ENCODE data around the gene KLHL29.

KLHL29 gene

GRCh38 chr2:23669413-23670244, 284.6 kb downstream of the KLHL29 start:
- no peak for DNase-seq

- no peak for DNase-seq
Observed at GRCh38 chr2:23670245-23670592, 285.2 kb downstream of the KLHL29 start.

DNA sequence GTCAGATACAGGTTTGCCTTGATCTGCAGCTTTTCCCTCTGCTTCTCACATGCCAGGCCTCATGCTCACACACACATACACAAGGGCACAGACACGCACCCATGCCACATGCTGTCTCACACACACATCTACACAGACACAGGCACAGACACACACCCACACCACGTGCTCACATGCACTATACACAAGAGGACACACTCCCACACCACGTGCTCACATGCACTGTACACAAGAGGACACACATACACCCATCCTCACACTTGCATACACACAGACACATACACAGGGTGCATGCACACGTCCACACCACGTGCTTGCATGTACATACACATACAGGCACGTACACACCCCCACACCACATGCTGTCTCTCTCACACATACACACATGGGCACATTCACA, 288.1 kb downstream of the KLHL29 start:
- no peak for DNase-seq

GRCh38 chr2:23673830-23674679, 289.1 kb downstream of the KLHL29 start:
- DNase-seq: no peak

- DNase-seq: no peak
Observed at GRCh38 chr2:23675506-23675905, 290.5 kb downstream of the KLHL29 start.

GRCh38 chr2:23677836-23678235, 292.9 kb downstream of the KLHL29 start:
- DNase-seq: no peak

- no peak for DNase-seq
Observed at GRCh38 chr2:23679044-23679443, 294.1 kb downstream of the KLHL29 start.

- no peak for DNase-seq
Observed at GRCh38 chr2:23680951-23681350, 296.0 kb downstream of the KLHL29 start.

DNA sequence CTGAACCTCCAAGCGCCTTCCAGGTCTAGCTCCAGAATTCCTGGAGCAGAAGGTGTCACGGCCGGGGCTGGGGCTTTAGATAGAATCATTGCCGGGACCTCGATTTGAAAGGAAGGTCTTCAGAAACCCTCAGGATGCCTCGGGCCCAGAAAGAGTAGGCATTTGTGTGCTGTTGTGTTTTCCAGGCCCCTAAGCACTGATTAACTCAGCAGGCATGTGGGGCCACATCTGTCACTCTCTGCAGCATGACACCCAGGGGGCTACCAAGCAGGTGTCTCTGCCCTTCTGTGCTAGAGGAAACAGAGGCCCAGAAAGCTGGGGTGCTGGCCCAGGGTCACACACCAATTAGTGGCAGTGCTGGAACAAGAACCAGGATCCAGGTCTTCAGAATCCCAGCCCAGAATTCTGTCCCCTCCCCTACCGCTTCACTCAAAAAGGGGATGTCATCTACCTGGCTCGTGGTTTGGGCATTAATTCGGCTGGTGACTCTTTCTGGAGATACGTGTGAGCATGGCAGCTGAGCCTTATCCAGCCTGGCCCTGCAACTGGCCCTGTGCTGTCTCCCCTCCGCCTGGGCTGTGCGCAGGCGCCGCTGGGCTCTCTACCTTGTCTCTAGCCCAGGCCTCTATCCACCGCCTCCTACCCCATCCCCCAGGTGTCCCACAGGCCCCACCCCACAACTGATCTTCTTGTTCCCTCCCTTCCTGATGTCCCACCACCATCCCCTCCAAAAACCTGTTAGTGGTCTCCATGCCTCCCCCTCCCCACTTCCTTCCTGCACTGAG, 296.6 kb downstream of the KLHL29 start:
- DNase-seq: no peak

DNA sequence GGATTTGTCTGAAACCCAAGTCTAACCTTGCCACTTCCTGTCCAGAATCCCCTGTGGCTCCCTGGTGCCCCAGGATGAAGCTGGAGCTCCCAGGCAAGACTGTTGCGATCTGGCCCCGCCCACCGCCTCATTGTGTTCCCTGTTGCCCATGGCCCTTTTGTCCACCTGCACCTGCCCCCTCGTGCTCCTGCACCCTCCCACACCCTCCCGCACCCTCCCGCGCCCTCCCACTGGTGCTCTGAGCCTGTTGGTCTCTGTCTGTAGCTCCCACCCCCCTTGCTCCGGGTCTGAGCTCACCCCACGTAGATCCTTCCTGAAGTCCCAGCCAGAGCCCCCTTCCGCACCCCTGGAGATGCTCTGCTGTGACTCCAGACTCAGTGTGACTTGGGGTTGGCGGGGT, 297.5 kb downstream of the KLHL29 start:
- DNase-seq: no peak

DNA sequence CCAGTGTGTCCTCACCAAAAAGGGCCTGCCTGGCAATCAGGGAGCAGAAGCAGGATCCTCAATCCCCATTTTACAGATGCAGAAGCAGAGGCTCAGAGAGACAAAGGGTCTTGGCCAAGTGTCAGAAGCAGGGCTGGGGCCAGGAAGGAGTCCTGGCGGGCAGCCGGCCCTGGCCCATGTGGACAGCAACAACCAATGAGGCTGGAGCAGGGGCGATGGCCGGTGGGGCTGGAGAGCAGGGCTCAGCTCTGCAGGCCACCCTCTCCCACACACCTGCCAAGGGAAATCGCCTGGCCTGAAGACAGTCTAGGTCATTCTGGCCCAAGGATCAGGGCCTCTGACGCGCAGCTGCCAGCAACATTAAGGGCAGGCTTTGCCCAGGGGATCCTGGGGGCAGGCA, 298.0 kb downstream of the KLHL29 start:
- no peak for DNase-seq

- no peak for DNase-seq
Observed at GRCh38 chr2:23684395-23685176, 299.6 kb downstream of the KLHL29 start.

DNA sequence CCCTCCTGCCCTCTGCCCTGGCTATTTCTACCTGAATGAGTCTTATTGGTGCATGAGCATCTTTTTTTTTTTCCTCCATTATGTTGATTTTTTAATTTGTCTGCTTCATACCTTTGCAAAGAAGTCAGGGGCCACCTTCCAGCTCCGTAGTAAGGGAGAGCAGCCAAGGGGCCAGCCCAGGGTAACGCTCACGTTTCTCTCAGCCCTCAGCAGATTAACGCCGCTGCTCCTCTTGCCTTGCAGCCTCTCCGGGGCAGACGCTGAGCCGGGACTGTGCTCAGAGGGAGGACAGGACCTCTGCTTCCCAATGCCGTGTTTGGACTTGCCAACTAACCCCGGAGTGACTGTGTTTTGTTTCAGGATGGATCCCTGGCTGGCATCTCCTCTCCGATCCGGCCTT, 300.2 kb downstream of the KLHL29 start:
- no peak for DNase-seq

GRCh38 chr2:23685706-23686105, 300.7 kb downstream of the KLHL29 start:
- DNase-seq: no peak

GRCh38 chr2:23686405-23687029, 301.5 kb downstream of the KLHL29 start:
- no peak for DNase-seq

DNA sequence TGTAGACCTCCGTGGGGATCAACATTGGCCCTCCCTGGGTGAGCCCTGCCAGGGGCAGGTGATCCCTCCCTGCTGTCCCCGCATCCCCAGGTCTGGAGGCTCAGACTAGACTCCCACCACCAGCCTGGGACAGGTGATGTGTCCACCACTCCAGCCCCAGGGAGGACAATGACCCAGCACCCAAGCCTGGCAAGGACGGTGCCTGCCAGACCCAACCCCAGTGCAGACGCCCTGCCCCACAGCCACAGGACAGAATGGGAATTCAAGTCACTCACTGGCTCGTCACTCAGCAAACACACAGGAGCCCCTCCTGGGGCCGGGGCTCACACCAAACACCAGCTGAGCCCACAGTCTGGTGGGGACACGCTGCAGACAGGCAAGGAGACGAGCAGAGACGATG, 302.2 kb downstream of the KLHL29 start:
- no peak for DNase-seq

GRCh38 chr2:23687713-23688112, 302.7 kb downstream of the KLHL29 start:
- no peak for DNase-seq

GRCh38 chr2:23688486-23689130, 303.6 kb downstream of the KLHL29 start:
- DNase-seq: no peak

DNA sequence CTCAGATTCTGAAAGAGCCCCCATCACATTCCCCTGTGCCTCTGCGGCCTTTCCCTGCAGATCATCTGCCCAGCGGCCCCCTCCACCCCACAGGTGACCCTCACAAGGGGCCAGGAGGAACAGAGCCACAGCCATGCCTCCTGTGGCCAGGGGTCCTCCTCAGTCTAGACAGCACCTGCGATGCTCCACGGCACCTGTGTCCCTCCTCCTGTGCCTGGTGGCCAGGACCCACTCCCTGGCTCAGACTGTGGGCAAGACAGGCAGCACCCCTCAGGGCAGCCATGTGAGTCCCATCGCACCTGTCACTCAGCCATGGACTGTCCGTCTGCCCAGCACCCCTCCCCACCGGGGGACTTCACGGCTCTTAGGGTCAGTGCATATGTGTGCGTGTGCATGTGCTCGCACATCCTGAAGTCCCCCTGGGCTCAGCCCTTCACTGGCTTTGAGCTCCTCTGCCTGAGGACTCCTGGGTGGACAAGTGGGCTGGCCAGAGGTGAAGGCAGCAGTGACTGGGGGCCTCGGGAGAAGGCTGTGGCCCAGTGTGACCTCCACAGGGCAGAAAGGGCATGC, 304.2 kb downstream of the KLHL29 start:
- DNase-seq: no peak

- no peak for DNase-seq
Observed at GRCh38 chr2:23689891-23690290, 304.9 kb downstream of the KLHL29 start.

GRCh38 chr2:23690421-23691105, 305.6 kb downstream of the KLHL29 start:
- DNase-seq: no peak

Data from NCI-H2081 treated with DMSO at 0.1 percent for 48 hours (cell line).